ENCODE measurements around the gene MESP2.

DNA sequence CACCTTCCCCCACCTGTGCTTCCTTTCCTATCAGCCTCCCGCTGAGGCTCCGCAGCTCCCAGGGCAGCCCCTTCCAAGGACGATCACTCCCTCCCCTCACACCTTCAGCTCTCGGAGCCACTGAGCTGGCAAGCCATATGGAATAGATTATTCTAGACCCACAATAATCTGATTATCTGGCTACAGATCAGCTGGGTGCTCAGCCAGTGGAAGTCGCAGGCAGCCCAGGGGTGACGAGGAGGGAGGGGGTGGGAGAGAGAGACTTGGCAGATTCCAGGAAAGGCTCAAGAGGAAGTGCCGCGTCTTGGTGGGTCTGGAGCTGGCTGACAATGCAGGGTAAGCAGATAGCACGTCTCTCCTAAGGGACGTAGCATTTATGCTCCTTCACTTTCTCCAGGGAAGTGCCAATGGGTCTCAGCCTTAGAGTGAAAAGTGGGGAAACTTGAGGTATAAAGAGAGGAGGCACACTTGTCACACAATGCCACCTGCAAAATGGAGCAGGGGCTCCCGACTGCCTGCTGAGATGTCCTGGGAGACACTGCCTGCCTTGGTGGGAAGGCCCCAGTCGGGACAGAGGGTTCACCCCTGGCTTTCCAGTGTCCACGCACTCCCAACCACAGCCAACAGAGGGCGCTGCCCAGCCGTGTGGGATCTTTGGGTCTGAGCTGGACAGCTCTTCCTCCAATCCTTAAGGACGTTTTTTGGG lies 15.7 kb upstream of the MESP2 start:
- TF ChIP-seq, protein P1, sequence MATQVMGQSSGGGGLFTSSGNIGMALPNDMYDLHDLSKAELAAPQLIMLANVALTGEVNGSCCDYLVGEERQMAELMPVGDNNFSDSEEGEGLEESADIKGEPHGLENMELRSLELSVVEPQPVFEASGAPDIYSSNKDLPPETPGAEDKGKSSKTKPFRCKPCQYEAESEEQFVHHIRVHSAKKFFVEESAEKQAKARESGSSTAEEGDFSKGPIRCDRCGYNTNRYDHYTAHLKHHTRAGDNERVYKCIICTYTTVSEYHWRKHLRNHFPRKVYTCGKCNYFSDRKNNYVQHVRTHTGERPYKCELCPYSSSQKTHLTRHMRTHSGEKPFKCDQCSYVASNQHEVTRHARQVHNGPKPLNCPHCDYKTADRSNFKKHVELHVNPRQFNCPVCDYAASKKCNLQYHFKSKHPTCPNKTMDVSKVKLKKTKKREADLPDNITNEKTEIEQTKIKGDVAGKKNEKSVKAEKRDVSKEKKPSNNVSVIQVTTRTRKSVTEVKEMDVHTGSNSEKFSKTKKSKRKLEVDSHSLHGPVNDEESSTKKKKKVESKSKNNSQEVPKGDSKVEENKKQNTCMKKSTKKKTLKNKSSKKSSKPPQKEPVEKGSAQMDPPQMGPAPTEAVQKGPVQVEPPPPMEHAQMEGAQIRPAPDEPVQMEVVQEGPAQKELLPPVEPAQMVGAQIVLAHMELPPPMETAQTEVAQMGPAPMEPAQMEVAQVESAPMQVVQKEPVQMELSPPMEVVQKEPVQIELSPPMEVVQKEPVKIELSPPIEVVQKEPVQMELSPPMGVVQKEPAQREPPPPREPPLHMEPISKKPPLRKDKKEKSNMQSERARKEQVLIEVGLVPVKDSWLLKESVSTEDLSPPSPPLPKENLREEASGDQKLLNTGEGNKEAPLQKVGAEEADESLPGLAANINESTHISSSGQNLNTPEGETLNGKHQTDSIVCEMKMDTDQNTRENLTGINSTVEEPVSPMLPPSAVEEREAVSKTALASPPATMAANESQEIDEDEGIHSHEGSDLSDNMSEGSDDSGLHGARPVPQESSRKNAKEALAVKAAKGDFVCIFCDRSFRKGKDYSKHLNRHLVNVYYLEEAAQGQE (IDR thresholded peaks at IDR 0.05; ENCODE audit: insufficient read depth in 1 of 2, low read depth in 2 of 2, low read length in 1 of 2), result peak; percentile 78 to 87
- TF ChIP-seq, protein P2, sequence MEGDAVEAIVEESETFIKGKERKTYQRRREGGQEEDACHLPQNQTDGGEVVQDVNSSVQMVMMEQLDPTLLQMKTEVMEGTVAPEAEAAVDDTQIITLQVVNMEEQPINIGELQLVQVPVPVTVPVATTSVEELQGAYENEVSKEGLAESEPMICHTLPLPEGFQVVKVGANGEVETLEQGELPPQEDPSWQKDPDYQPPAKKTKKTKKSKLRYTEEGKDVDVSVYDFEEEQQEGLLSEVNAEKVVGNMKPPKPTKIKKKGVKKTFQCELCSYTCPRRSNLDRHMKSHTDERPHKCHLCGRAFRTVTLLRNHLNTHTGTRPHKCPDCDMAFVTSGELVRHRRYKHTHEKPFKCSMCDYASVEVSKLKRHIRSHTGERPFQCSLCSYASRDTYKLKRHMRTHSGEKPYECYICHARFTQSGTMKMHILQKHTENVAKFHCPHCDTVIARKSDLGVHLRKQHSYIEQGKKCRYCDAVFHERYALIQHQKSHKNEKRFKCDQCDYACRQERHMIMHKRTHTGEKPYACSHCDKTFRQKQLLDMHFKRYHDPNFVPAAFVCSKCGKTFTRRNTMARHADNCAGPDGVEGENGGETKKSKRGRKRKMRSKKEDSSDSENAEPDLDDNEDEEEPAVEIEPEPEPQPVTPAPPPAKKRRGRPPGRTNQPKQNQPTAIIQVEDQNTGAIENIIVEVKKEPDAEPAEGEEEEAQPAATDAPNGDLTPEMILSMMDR (IDR thresholded peaks at IDR 0.05), result peak; percentile 99
- no peak for TF ChIP-seq SIN3A (IDR thresholded peaks at IDR 0.05; ENCODE audit: borderline replicate concordance, insufficient read depth, low read depth, low read length)
- TF ChIP-seq POLR2AphosphoS5 (IDR thresholded peaks at IDR 0.05; ENCODE audit: low read depth, low read length), result no peak
- no peak for TF ChIP-seq TCF7L2 (IDR thresholded peaks at IDR 0.05; ENCODE audit: low read depth, low read length)
